SK-N-SH treated with all-trans-retinoic acid at 6 μM for 48 hours (cell line): ENCODE data around the gene PLPP3.

Experiments used
- ARNTL ChIP-seq: fragments of 450-650 bp; formaldehyde crosslinking; IDR thresholded peaks from 2 replicates; pipeline ENCODE4 v1.5.0; 2020; ENCODE audit warnings: low read depth, mild to moderate bottlenecking, moderate library complexity, borderline replicate concordance
- GLIS3 ChIP-seq: fragments of 250-450 bp; sonication (Bioruptor Pico); IDR thresholded peaks from 2 replicates; pipeline ENCODE4 v1.5.0; 2020; ENCODE audit warnings: mild to moderate bottlenecking, moderate library complexity
- PATZ1 ChIP-seq: fragments of 250-450 bp; sonication (Bioruptor Pico); IDR thresholded peaks from 2 replicates; pipeline ENCODE4 v1.8.0; 2020; ENCODE audit warnings: mild to moderate bottlenecking, moderate library complexity, borderline replicate concordance
- RARB ChIP-seq: fragments of 250-450 bp; sonication (Bioruptor Pico); IDR thresholded peaks from 2 replicates; pipeline ENCODE4 v1.8.0; 2021; ENCODE audit warnings: mild to moderate bottlenecking, moderate library complexity
- TCF4 ChIP-seq: fragments of 250-450 bp; sonication (Bioruptor Pico); IDR thresholded peaks from 2 replicates; pipeline ENCODE4 v1.8.0; 2021; ENCODE audit warnings: mild to moderate bottlenecking, moderate library complexity, borderline replicate concordance
- ZC3H10 ChIP-seq: fragments of 250-450 bp; sonication (Bioruptor Pico); IDR thresholded peaks from 2 replicates; pipeline ENCODE4 v1.5.1; 2021; ENCODE audit warnings: mild to moderate bottlenecking, moderate library complexity
- ZFP3 ChIP-seq: fragments of 250-450 bp; sonication (Bioruptor Pico); IDR thresholded peaks from 2 replicates; pipeline ENCODE4 v1.5.0; 2020; ENCODE audit warnings: mild to moderate bottlenecking, moderate library complexity
- ZFP30 ChIP-seq: fragments of 450-650 bp; formaldehyde crosslinking; IDR thresholded peaks from 2 replicates; pipeline ENCODE4 v1.5.0; 2022; ENCODE audit warnings: mild to moderate bottlenecking, moderate library complexity
- ZNF565 ChIP-seq: fragments of 450-650 bp; formaldehyde crosslinking; conservative IDR thresholded peaks from 2 replicates; pipeline ENCODE4 v1.5.0; 2020; ENCODE audit warnings: low read depth, mild to moderate bottlenecking, moderate library complexity
- ZNF70 ChIP-seq: fragments of 450-650 bp; formaldehyde crosslinking; IDR thresholded peaks from 2 replicates; pipeline ENCODE4 v1.5.0; 2020; ENCODE audit warnings: mild to moderate bottlenecking, moderate library complexity
- TF ChIP-seq, protein P1 (sequence below): fragments of 250-450 bp; sonication (Bioruptor Pico); IDR thresholded peaks from 2 replicates; pipeline ENCODE4 v1.8.0; 2021; ENCODE audit warnings: low read depth, mild to moderate bottlenecking, moderate library complexity, borderline replicate concordance
- TF ChIP-seq, protein P2 (sequence below): fragments of 250-450 bp; sonication (Bioruptor Pico); IDR thresholded peaks from 2 replicates; pipeline ENCODE4 v1.5.1; 2020; ENCODE audit warnings: low read depth, mild to moderate bottlenecking, moderate library complexity

DNA sequence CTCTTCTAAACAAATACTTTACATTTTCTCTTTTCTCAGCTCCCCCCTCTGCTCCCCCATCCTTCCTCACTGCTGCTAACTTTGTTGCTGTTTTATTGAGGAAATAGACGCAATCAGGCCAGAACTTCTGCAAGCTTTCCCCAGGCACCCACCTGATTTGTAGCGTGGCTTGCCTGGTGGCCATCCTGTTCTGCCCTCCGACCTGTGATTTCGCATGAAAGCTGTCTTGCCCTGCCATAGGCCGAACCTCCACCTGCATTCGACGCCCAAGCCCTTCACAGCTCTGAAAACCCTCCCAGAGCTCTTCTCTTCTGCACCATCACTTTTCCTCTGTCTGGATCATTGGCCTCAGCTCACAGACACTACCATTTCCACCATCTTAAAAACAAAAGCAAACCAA, 100.6 kb downstream of the PLPP3 start:
- TF ChIP-seq, protein P1, sequence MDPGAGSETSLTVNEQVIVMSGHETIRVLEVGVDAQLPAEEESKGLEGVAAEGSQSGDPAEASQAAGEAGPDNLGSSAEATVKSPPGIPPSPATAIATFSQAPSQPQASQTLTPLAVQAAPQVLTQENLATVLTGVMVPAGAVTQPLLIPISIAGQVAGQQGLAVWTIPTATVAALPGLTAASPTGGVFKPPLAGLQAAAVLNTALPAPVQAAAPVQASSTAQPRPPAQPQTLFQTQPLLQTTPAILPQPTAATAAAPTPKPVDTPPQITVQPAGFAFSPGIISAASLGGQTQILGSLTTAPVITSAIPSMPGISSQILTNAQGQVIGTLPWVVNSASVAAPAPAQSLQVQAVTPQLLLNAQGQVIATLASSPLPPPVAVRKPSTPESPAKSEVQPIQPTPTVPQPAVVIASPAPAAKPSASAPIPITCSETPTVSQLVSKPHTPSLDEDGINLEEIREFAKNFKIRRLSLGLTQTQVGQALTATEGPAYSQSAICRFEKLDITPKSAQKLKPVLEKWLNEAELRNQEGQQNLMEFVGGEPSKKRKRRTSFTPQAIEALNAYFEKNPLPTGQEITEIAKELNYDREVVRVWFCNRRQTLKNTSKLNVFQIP (CRISPR knock-in tag) = no peak
- TF ChIP-seq ARNTL (no peak), GLIS3 (CRISPR knock-in tag) (no peak), RARB (no peak), ZNF565 (CRISPR knock-in tag) (no peak), TCF4 (CRISPR knock-in tag) (no peak), PATZ1 (CRISPR knock-in tag) (no peak), ZFP30 (CRISPR knock-in tag) (no peak), ZFP3 (no peak), ZC3H10 (no peak), ZNF70 (CRISPR knock-in tag) (no peak)
- TF ChIP-seq, protein P2, sequence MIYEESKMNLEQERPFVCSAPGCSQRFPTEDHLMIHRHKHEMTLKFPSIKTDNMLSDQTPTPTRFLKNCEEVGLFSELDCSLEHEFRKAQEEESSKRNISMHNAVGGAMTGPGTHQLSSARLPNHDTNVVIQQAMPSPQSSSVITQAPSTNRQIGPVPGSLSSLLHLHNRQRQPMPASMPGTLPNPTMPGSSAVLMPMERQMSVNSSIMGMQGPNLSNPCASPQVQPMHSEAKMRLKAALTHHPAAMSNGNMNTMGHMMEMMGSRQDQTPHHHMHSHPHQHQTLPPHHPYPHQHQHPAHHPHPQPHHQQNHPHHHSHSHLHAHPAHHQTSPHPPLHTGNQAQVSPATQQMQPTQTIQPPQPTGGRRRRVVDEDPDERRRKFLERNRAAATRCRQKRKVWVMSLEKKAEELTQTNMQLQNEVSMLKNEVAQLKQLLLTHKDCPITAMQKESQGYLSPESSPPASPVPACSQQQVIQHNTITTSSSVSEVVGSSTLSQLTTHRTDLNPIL (CRISPR knock-in tag) = no peak
